ENCODE results near the gene EPB41L4A.

GRCh38 chr5:112412346-112412745, 6.7 kb downstream of the EPB41L4A start:
- TF ChIP-seq MAX (IDR thresholded peaks at IDR 0.05) (no peak), FOXM1 (IDR thresholded peaks at IDR 0.05; ENCODE audit: borderline replicate concordance, low read depth) (0 out of 2 replicates have a peak, but pooled peaks have one; percentile 31), RAD21 (IDR thresholded peaks at IDR 0.05; ENCODE audit: low read depth) (no peak), EP300 (IDR thresholded peaks at IDR 0.05; ENCODE audit: borderline replicate concordance) (peak; percentile 58; the same call in 1 of the 2 replicates), ZBTB7A (IDR thresholded peaks at IDR 0.05; ENCODE audit: low read depth) (no peak), USF1 (IDR thresholded peaks at IDR 0.05) (no peak), TAF1 (IDR thresholded peaks at IDR 0.05; ENCODE audit: low read depth) (no peak), NFIC (IDR thresholded peaks at IDR 0.05) (no peak)

Data from Ishikawa (cell line).